GM12865 (cell line): ENCODE data around the gene ZNF789.
A peak's percentile ranks its signal among the peaks of the same experiment; 100 is the strongest.
"Not testable (repeated sequence)": the region's sequence is repeated elsewhere in the genome, so short reads cannot be mapped to it uniquely, and the experiment has no call there.

Experiments used
- DNase-seq: peaks from one replicate; pipeline ENCODE4 v3.0.0; 2010; ENCODE audit warnings: low read depth
- H3K4me3 ChIP-seq: 2 replicates; pipeline ENCODE4 v1.5.1; 2011; ENCODE audit warnings: mild to moderate bottlenecking, low read depth, low read length, control low read depth
- CTCF ChIP-seq: IDR thresholded peaks from 2 replicates; pipeline ENCODE4 v1.5.1; 2011; ENCODE audit warnings: low read length, control low read depth, low read depth, inconsistent platforms; ENCODE audit not compliant: insufficient read depth; ENCODE audit errors: missing control alignments

ZNF789 gene

GRCh38 chr7:99497766-99498545, 25.3 kb downstream of the ZNF789 start:
- no peak for TF ChIP-seq CTCF
- no peak for DNase-seq

GRCh38 chr7:99498546-99498944, 25.9 kb downstream of the ZNF789 start:
- no peak for DNase-seq
- H3K4me3 ChIP-seq: peak overlapping the region; percentile 81
- no peak for TF ChIP-seq CTCF

More at GRCh38 chr7:99497766-99498545, 25.3 kb downstream of the ZNF789 start:
- H3K4me3 ChIP-seq: peak overlapping the region; percentile 81

GRCh38 chr7:99499371-99499720, 26.7 kb downstream of the ZNF789 start:
- DNase-seq: peak; percentile 41

GRCh38 chr7:99499721-99500636, 27.3 kb downstream of the ZNF789 start, which contains the start of gene ZNF394:
ZNF394 (minus strand) TSS chr7:99500281; CDS start chr7:99500093, 188 bp downstream.
- peak; percentile 94 for DNase-seq

More at GRCh38 chr7:99499371-99499720, 26.7 kb downstream of the ZNF789 start:
- H3K4me3 ChIP-seq: peak overlapping the region; percentile 81
- TF ChIP-seq CTCF: no peak

GRCh38 chr7:99500637-99501009, 27.9 kb downstream of the ZNF789 start:
- no peak for DNase-seq
- peak overlapping the region; percentile 81 for H3K4me3 ChIP-seq
- TF ChIP-seq CTCF: no peak

More at GRCh38 chr7:99499721-99500636, 27.3 kb downstream of the ZNF789 start, which contains the start of gene ZNF394:
- peak within 1 kb of the TSS; percentile 81 for H3K4me3 ChIP-seq
- no peak for TF ChIP-seq CTCF

GRCh38 chr7:99501236-99501635, 28.5 kb downstream of the ZNF789 start:
- not testable (repeated sequence) for DNase-seq, H3K4me3 ChIP-seq

- TF ChIP-seq CTCF: no peak
- no peak for DNase-seq
- H3K4me3 ChIP-seq: peak overlapping the region; percentile 90
Measured at GRCh38 chr7:99504281-99504602, 31.6 kb downstream of the ZNF789 start.
